ENCODE measurements around the gene CLEC10A. TPM values are rescaled to one million over a fixed set of nuclear protein-coding genes. Genes with fewer than 3 reads are reported as not detected.
"Not testable (repeated sequence)": the region's sequence is repeated elsewhere in the genome, so short reads cannot be mapped to it uniquely, and the experiment has no call there.

CLEC10A gene
- total RNA-seq, 1 experiment from 2014 or later = not detected

GRCh38 chr17:7081341-7082062, 1.5 kb upstream of the CLEC10A start:
- DNase-seq (ENCODE audit: low spot score) = no peak
- in situ Hi-C loops (cut with HindIII; ENCODE audit: low sequenced_read_pairs) = no loop called here

GRCh38 chr17:7080456-7081041, 498 bp upstream of the CLEC10A start:
- in situ Hi-C loops (cut with HindIII; ENCODE audit: low sequenced_read_pairs) = no loop called here
- DNase-seq (ENCODE audit: low spot score) = peak; percentile 41

GRCh38 chr17:7078711-7079110, 1.3 kb downstream of the CLEC10A start:
- in situ Hi-C loops (cut with HindIII; ENCODE audit: low sequenced_read_pairs) = no loop called here
- DNase-seq (ENCODE audit: low spot score) = no peak

GRCh38 chr17:7077911-7078546, 2.0 kb downstream of the CLEC10A start:
- no peak for DNase-seq (ENCODE audit: low spot score)
- in situ Hi-C loops (cut with HindIII; ENCODE audit: low sequenced_read_pairs) = no loop called here

GRCh38 chr17:7074931-7075330, 5.1 kb downstream of the CLEC10A start:
- in situ Hi-C loops (cut with HindIII; ENCODE audit: low sequenced_read_pairs) = loop anchor here (5.0 kb wide), 1 partner anchor 32 kb away; no protein-coding TSS in a partner anchor
- DNase-seq (ENCODE audit: low spot score) = no peak

GRCh38 chr17:7072406-7072805, 7.6 kb downstream of the CLEC10A start:
- DNase-seq (ENCODE audit: low spot score) = no peak

GRCh38 chr17:7070712-7071111, 9.3 kb downstream of the CLEC10A start:
- in situ Hi-C loops (cut with HindIII; ENCODE audit: low sequenced_read_pairs) = loop anchor here (5.0 kb wide), 1 partner anchor 37 kb away; no protein-coding TSS in a partner anchor

More at GRCh38 chr17:7072406-7072805, 7.6 kb downstream of the CLEC10A start:
- in situ Hi-C loops (cut with HindIII; ENCODE audit: low sequenced_read_pairs) = loop anchor here (5.0 kb wide), 1 partner anchor 35 kb away; no protein-coding TSS in a partner anchor

GRCh38 chr17:7068268-7068667, 11.8 kb downstream of the CLEC10A start:
- in situ Hi-C loops (cut with HindIII; ENCODE audit: low sequenced_read_pairs) = no loop called here
- no peak for DNase-seq (ENCODE audit: low spot score)

More at GRCh38 chr17:7070712-7071111, 9.3 kb downstream of the CLEC10A start:
- no peak for DNase-seq (ENCODE audit: low spot score)

GRCh38 chr17:7067198-7067597, 12.9 kb downstream of the CLEC10A start:
- DNase-seq (ENCODE audit: low spot score) = no peak
- in situ Hi-C loops (cut with HindIII; ENCODE audit: low sequenced_read_pairs) = no loop called here

- DNase-seq (ENCODE audit: low spot score) = no peak
- in situ Hi-C loops (cut with HindIII; ENCODE audit: low sequenced_read_pairs) = no loop called here
These were observed 15.8 kb downstream of the CLEC10A start for GRCh38 chr17:7064261-7064660.

GRCh38 chr17:7063518-7064094, 16.4 kb downstream of the CLEC10A start:
- DNase-seq (ENCODE audit: low spot score) = peak; percentile 36
- in situ Hi-C loops (cut with HindIII; ENCODE audit: low sequenced_read_pairs) = no loop called here

- in situ Hi-C loops (cut with HindIII; ENCODE audit: low sequenced_read_pairs) = no loop called here
- DNase-seq (ENCODE audit: low spot score) = no peak
These were observed 19.7 kb downstream of the CLEC10A start for GRCh38 chr17:7060165-7060891.

GRCh38 chr17:7058831-7059447, 21.1 kb downstream of the CLEC10A start:
- in situ Hi-C loops (cut with HindIII; ENCODE audit: low sequenced_read_pairs) = no loop called here
- no peak for DNase-seq (ENCODE audit: low spot score)

GRCh38 chr17:7056386-7056785, 23.7 kb downstream of the CLEC10A start:
- in situ Hi-C loops (cut with HindIII; ENCODE audit: low sequenced_read_pairs) = no loop called here
- DNase-seq (ENCODE audit: low spot score) = no peak

- in situ Hi-C loops (cut with HindIII; ENCODE audit: low sequenced_read_pairs) = not testable (repeated sequence)
These were observed 29.5 kb downstream of the CLEC10A start for GRCh38 chr17:7050583-7050982.

GRCh38 chr17:7048968-7049367, 31.1 kb downstream of the CLEC10A start:
- in situ Hi-C loops (cut with HindIII; ENCODE audit: low sequenced_read_pairs) = no loop called here

More at GRCh38 chr17:7050583-7050982, 29.5 kb downstream of the CLEC10A start:
- not testable (repeated sequence) for DNase-seq (ENCODE audit: low spot score)

GRCh38 chr17:7047566-7047965, 32.5 kb downstream of the CLEC10A start:
- in situ Hi-C loops (cut with HindIII; ENCODE audit: low sequenced_read_pairs) = no loop called here
- DNase-seq (ENCODE audit: low spot score) = no peak

More at GRCh38 chr17:7048968-7049367, 31.1 kb downstream of the CLEC10A start:
- DNase-seq (ENCODE audit: low spot score) = no peak

- in situ Hi-C loops (cut with HindIII; ENCODE audit: low sequenced_read_pairs) = not testable (repeated sequence)
- peak; percentile 88 for DNase-seq (ENCODE audit: low spot score)
These were observed 33.2 kb downstream of the CLEC10A start for GRCh38 chr17:7046725-7047397.
